ENCODE measurements around the gene FOXL3.
"Not testable (repeated sequence)": the region's sequence is repeated elsewhere in the genome, so short reads cannot be mapped to it uniquely, and the experiment has no call there.

FOXL3 gene

GRCh38 chr7:292226-292625 is 2.3 kb downstream of the FOXL3 start:
- DNase-seq, result no peak

DNA sequence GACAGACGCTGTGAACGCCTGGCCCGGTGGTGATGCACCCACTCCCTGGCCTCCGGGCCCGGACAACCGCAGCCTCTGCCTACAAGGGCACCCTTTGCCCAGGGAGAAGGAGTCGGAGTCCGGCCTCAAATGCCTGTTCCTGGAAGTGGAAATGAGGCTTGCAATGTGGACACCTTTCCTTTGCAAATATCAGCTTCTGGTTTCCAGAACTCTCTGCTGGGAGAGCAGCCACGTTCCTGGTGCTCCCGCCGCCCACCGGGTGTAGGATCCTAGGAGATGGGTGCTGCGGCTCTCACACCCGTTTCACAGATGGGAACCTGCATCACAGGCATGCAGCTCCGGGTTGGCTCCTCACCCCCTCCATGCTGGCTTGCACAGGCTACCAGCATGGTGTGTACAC is 2.9 kb downstream of the FOXL3 start:
- no peak for DNase-seq

DNA sequence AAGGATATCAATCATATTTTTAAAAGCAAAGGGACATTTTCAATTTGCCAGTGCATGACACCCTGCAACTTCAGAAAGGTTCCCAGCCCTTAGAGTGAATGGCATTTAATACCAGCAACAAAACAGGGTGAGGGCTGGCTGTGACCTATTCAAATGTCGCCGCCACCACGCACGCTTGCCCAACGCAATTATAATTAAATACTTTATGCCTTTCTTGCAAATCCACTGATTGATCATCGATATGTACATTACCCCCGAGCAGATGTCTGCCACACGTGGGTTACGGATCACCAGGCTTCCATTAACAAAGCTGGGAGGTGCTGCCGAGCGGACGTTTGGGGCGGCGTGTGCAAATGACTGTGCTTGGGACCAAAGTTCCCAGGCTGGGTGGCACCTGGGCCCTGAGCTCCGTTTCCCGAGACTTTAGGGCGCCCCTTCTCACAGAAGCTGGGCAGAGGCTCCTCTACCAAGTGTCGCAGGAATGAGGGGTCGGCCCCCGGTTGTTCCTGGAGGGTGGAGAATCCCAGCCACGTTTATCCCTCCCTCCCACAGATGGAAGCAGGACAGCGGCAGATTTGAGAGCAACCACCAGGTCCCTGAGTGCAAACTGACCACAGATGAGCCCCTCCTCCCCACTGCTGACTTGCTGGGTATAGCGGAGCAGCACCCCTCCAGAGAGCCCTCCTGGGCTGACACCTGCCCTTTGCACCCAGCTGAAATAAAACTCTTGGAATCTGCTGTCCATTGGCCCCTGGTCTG is 3.9 kb downstream of the FOXL3 start:
- no peak for DNase-seq

- no peak for DNase-seq
Observed at GRCh38 chr7:294440-295154, 4.6 kb downstream of the FOXL3 start.

DNA sequence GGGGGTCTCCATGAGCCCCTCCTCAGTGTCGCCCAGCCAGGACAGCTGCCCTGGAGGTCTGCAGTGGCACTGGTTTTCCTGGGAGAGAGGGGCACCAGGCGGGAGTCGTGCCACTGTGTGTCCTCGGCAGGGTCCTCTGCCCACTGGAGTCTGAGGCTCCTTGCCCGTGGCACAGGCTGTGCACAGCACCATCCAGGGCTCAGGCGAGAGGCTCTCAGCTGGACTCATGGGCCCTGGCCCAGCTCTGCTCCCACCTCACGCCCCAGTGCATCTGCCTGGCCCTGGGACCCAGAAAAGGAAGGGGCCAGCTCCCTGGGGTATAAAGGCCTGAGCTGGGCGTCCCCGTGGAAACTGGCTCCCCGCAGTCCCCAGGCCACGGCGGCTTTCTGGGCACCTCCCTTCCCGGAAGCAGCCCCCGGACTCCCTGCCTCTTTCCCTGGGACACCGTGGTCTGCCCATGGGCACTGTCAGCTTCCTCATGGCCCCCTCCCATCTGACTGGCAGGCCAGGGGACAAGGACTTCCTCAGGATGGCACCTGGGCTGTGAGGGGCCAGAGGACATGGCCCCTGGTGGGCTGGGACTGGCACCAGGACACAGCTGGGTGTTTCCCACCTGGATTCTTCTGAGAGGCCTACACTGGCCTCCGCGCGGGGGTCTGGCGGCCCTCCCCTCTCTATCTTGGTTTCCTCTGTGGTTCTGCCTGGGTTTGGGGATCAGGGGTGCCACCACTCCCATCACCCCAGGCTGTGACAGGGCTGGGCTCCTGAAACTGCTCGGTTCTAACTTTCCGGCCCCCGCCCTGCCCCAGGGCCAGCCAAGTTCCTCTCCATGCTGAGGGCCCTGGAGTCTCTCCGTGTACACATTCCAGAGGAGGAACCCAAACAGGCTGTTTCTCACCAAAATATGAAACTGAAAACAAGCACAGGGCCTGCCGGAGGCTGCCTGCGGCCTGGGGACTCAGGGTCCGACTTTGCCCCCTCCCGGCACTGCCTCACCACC is 5.5 kb downstream of the FOXL3 start:
- no peak for DNase-seq

DNA sequence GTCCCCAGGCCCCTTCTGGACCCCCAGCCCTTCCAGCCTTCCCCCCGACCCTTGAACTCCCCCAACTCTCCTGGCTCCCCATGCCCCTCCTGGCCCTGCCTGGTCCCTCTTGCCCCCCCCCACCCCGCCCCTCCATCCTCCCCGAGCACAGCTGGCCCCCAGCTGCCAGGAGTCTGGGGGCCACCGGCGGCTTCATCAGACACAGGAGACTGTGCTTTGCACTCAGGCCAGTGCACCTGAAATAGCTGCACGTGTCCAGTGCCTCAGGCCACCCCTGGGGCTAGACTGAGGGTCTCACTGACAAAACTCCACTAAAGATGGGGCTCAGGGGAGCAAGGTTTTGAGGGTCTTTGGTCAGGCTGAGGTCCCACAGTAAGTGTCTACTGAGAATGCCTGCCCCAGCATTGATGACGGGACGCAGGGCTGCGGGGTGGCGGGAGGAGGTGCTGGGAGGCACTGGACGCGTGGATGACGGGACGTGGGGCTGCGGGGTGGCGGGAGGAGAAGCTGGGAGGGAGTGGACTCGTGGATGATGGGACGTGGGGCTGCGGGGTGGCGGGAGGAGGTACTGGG is 6.5 kb downstream of the FOXL3 start:
- DNase-seq, result no peak

GRCh38 chr7:297141-297540 is 7.2 kb downstream of the FOXL3 start:
- DNase-seq, result not testable (repeated sequence)

- no peak for DNase-seq
Observed at GRCh38 chr7:297611-298374, 7.8 kb downstream of the FOXL3 start.

DNA sequence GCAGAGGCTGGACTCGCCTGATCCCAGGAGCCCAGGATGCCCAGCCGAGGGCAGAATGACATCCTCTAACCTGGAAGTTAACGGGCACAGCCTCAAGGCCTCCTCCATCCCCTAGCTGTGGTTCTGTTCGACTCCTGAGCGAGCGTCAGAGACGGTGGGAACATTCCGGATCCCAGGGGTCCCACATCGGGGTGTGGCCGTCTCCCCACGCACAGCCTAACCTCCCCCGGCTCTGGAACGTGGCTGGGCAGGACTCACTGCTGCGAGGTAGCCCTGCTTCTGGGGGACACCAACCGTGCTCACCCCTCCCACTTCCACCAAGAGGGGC is 8.4 kb downstream of the FOXL3 start:
- no peak for DNase-seq

GRCh38 chr7:298743-299142 is 8.8 kb downstream of the FOXL3 start:
- DNase-seq, result no peak

DNA sequence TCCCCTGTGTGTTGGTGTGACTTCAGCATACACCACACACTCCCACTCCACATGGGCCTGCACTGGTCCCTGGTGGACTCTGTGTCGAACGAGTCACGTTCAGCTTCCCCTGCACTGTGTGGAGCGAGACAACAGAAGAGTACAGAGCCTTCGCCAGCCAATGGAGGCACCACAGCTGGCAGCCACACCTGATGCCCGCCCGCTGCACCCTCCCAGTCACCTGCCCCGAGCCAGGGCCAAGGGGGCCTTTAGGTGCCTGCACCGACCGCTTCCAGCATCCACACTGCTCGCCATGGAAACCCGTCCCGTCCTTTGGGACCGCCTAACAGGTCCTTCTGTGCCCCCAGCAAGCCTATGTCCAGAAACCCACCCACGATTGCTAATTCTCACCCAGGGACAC is 9.2 kb downstream of the FOXL3 start:
- no peak for DNase-seq

GRCh38 chr7:299628-300027 is 9.7 kb downstream of the FOXL3 start:
- DNase-seq, result no peak

DNA sequence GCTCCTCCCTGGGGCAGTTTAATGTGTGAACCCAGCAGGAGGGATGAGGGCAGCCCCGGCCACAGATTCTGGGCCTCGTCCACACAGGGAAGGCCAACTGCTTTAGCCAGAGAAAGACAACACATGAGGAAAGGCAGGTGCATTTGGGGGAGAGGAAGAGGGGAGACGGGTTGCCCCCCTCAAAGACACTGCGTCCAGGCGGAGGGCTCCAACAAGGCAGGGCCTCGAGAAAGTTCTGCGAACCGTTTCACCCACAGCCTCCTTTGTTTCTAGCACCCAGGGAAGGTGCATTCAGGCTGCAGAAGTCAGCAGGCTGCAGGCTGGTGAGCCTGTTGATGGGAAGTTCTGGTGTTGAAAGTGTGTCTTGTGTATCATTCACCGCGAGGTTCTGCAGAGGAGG is 10.1 kb downstream of the FOXL3 start:
- no peak for DNase-seq

GRCh38 chr7:300546-301290 is 10.7 kb downstream of the FOXL3 start:
- no peak for DNase-seq

DNA sequence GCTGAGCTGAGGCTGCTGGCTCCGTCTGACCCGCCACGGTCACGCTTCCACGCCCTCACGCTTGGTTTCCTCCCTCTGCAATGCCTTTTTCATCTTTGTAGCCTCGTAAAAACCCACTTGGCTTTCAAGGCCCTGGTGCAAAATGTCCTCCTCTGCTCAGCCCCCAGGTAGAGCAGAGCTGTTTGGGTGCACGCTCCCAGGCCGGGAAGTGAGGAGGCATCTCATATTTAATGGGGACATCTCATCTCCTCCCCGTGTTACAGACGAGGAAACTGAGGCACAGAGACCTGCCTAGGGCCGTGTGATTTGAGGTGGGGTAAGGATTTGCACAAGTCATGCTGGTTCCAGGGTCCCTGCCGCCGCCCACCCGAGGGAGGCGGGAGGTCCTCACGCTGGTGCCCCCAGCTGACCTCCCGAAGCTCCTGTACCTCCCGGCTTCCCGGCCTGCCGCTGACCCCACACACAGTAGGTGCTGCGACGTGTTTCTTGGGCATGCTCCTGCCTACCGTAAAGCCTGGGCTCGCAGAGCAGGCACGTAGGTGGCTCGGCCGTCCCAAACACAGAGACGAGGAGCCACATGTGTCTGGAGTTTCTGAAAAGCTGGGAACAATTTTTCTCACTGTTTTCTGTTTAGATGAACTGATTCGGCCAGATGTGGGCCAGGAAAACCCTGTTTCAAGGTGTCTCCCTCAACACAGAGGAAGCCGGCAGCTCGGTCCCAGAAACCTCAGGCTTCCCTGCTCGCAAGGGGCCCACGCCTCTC is 11.5 kb downstream of the FOXL3 start:
- DNase-seq, result no peak

DNA sequence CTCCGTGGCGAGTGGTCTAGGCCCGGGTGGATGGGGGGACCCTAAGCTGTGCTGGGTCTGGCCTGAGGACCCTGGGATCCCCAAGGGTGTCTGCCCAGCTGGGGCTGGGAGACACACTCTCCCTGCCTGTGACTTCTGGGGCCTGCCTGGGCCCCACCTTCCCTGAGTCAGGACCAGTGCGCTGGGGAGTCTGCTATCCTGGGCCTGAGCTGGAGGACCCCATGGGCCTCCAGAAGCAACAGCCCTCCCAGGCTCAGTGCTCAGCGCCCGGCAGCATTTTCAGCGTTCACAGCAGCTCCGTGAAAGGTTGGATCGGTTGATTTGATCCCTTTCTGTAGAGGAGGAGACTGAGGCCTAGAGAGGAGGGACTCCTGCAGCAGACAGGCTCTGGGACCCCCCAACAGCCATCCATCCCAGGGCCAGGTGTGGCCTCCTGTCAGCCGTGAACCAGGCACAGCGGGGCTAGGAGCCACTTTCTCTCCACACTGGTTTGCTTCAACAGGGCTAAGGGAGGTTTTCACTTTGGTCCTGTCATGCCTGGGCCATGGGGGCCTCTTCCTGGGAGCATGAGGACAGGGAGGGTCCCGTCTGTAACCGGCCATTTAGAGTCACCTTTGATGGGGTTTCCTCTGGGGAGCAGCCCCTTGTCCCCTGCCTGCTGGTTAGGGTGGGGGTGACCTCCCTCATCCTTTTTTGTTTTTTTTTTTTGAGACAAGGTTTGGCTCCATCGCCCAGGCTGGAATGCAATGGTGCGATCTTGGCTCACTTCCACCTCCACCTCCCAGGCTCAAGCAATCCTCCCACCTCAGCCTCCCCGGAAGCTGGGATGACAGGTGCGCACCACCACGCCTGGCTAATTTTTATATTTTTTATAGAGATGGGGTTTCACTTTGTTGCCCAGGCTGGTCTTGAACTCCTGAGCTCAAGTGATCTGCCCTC is 12.4 kb downstream of the FOXL3 start:
- no peak for DNase-seq

DNA sequence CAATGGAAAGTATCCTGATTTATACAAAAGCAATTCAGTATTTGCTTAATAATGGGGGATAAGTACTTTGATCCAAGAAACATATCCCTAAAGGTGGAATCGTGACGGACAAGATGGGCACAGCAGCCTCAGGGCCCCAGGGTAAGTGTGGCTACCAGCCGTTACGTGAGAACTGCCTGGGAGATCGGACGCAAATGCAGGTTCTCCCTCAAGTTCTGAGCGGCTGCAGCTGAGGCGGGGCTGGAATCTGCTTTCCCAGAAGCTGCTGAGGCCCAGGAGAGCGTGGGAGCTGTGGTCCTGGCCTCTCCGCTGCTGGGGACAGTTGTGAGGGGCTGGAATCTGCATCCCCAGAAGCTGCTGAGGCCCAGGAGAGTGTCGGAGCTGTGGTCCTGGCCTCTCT is 13.5 kb downstream of the FOXL3 start:
- no peak for DNase-seq

DNA sequence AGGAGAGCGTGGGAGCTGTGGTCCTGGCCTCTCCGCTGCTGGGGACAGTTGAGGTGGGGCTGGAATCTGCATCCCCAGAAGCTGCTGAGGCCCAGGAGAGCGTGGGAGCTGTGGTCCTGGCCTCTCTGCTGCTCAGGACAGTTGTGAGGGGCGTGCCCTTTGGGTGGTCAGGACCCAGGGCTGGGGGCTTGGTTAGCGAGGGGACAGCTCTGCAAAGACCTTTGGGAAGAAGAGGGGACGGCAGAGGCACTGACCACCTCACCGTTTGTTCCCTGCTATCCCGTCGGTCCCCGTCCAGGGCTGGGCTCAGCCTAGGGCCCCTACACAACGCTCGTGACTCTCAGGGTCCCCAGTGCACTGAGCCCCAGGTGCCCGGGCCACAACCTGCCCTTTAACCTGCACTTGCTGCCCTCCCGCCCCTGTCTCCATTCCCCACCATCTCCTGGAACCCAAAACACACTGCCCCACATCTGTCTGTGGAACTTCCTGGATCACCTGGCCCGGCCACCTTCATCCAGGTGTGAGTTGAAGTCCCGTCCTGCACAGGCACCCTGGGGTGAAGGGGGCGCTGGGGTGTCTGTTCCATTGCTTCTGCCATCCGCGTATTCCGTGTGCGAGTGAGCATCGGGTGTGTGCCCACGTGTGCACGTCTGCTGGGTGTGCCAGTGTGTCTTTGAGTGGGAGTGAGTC is 14.1 kb downstream of the FOXL3 start:
- DNase-seq, result no peak

Data from CD4-positive, alpha-beta T cell treated with Interleukin-21 for 1 hour (primary cell).